Calu3 (cell line): ENCODE results near the gene TSFM. TPM values are rescaled to one million over a fixed set of nuclear protein-coding genes. Genes with fewer than 3 reads are reported as not detected.
A peak's percentile ranks its signal among the peaks of the same experiment; 100 is the strongest.

Experiments
- BruUV-seq: library from RNA; stranded (reverse); fragments of 400-500 nt; replicated peaks from 2 replicates; lab custom pipeline; 2021; lab: Mats Ljungman, UMichigan
- CTCF ChIA-PET: fragments of 300-600 bp; sonication (Branson Sonifier 250); formaldehyde crosslinking; loops from one replicate; lab custom pipeline; 2022; ENCODE audit warnings: antibody characterized with exemption; lab: Charles Lee
- DNase-seq: peaks from one replicate; pipeline ENCODE4 v3.0.0; 2022
- H3K27ac Mint-ChIP-seq: one replicate; pipeline ENCODE4 v1.8.0; 2022; ENCODE audit warnings: mixed read lengths; ENCODE audit not compliant: unreplicated experiment
- H3K27me3 Mint-ChIP-seq: one replicate; pipeline ENCODE4 v1.8.0; 2022; ENCODE audit warnings: mixed read lengths; ENCODE audit not compliant: unreplicated experiment
- H3K36me3 Mint-ChIP-seq: one replicate; pipeline ENCODE4 v1.8.0; 2022; ENCODE audit warnings: mild to moderate bottlenecking, moderate library complexity, mixed read lengths; ENCODE audit not compliant: insufficient read depth, unreplicated experiment
- H3K4me1 Mint-ChIP-seq: one replicate; pipeline ENCODE4 v1.8.0; 2022; ENCODE audit warnings: mild to moderate bottlenecking, low read depth, mixed read lengths; ENCODE audit not compliant: unreplicated experiment
- H3K4me3 Mint-ChIP-seq: one replicate; pipeline ENCODE4 v1.8.0; 2022; ENCODE audit warnings: mild to moderate bottlenecking, low read depth, moderate library complexity, mixed read lengths; ENCODE audit not compliant: unreplicated experiment
- H3K9me3 Mint-ChIP-seq: one replicate; pipeline ENCODE4 v1.8.0; 2022; ENCODE audit warnings: low read depth, mixed read lengths; ENCODE audit not compliant: unreplicated experiment
- intact Hi-C: fragments of 100-400 bp; cut with micrococcal nuclease; formaldehyde crosslinking; loops from one replicate; pipeline ENCODE4 v1.10.0; 2022; ENCODE audit not compliant: unreplicated experiment
- total RNA-seq: library from RNA; stranded (reverse); gene quantifications from 2 replicates; pipeline ENCODE4 v1.2.3, GENCODE V29; 2022
- TF ChIP-seq, protein P1 (sequence below): fragments of 200-600 bp; IDR thresholded peaks from one replicate; pipeline ENCODE4 v1.8.0; 2022; ENCODE audit warnings: antibody characterized with exemption; ENCODE audit not compliant: unreplicated experiment

The TSFM gene
- total RNA-seq, 1 experiment from 2014 or later, result 47.1 TPM

DNA sequence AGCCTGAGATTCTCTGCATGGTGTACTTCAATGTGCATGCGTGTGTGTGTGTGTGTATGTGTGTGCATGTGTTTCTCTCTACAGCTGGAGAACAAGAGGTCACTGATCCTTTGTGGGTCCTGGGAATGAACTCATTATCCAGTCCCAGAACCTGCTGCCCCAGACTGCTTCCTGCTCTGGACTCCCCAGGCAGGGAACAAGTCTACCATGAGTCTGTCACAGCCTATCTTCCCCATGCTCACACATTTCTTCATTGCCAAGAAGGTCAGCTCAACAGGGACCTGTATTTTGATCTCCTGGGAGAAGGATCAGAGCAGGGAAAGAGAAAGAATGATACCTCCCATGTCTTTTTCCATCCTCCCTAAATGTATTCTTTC lies 41.2 kb upstream of the TSFM start:
- peaks cover 43% of the 10 kb centered on the region for H3K4me1 Mint-ChIP-seq
- peaks cover 25% of the 10 kb centered on the region for H3K36me3 Mint-ChIP-seq
- H3K9me3 Mint-ChIP-seq, result no peaks in the 10 kb centered on the region
- CTCF ChIA-PET, result no interaction called here
- H3K4me3 Mint-ChIP-seq, result no peak overlapping the region
- DNase-seq, result no peak
- H3K27me3 Mint-ChIP-seq, result peaks cover 53% of the 10 kb centered on the region
- TF ChIP-seq, protein P1, sequence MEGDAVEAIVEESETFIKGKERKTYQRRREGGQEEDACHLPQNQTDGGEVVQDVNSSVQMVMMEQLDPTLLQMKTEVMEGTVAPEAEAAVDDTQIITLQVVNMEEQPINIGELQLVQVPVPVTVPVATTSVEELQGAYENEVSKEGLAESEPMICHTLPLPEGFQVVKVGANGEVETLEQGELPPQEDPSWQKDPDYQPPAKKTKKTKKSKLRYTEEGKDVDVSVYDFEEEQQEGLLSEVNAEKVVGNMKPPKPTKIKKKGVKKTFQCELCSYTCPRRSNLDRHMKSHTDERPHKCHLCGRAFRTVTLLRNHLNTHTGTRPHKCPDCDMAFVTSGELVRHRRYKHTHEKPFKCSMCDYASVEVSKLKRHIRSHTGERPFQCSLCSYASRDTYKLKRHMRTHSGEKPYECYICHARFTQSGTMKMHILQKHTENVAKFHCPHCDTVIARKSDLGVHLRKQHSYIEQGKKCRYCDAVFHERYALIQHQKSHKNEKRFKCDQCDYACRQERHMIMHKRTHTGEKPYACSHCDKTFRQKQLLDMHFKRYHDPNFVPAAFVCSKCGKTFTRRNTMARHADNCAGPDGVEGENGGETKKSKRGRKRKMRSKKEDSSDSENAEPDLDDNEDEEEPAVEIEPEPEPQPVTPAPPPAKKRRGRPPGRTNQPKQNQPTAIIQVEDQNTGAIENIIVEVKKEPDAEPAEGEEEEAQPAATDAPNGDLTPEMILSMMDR, result no peak
- BruUV-seq, result no TSS peak
- intact Hi-C loops, result no loop called here
- no peak overlapping the region for H3K27ac Mint-ChIP-seq

DNA sequence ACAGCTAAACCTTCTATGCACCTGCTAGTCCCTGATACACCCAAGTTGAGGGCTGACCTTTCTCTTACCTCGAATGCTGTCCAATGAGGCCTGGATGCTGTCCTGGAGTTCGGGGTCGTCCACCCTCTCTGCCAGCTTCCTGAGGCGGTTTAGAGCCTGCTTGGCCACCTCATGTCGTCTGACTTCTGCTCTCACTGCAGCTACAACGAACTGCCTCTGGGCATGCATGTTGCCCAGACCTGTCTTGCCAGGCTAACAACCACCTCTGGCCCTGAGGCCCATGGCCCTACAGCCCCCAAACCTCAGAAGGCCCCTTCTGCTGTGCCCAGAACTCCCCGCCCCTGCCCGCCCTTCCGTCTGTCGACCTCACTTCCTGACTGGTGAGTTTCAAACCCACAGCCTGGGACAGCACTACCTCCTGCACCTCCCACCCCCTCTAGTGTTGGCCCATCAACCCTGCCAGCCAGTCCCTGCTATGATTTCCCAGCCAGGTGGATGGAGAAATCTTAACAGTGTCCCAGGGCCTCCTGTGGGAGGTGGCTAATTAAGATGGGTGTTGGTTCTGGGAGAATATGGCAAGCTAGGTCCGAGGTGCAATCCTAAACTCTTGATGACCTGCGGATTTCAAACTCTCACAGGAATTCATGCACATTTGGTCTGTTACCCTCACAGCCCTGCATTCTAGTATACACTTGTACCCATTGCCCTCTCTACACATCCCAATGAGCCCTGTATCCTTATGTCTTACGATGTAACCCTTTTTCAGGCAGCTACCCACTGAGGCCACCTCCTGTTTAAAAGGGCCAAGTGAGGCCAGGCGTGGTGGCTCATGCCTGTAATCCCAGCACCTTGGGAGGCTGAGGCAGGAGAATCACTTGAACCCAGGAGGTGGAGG lies 40.5 kb upstream of the TSFM start:
- no peak overlapping the region for H3K27ac Mint-ChIP-seq
- TF ChIP-seq, protein P1, result no peak
- no TSS peak for BruUV-seq
- peaks cover 46% of the 10 kb centered on the region for H3K27me3 Mint-ChIP-seq
- CTCF ChIA-PET, result interaction anchor here (0.6 kb wide), 1 partner anchor 19 kb away, joined by 3 read pairs; no protein-coding TSS in a partner anchor
- peaks cover 41% of the 10 kb centered on the region for H3K4me1 Mint-ChIP-seq
- H3K36me3 Mint-ChIP-seq, result peaks cover 32% of the 10 kb centered on the region
- intact Hi-C loops, result no loop called here
- no peak overlapping the region for H3K4me3 Mint-ChIP-seq
- no peak for DNase-seq
- no peaks in the 10 kb centered on the region for H3K9me3 Mint-ChIP-seq

DNA sequence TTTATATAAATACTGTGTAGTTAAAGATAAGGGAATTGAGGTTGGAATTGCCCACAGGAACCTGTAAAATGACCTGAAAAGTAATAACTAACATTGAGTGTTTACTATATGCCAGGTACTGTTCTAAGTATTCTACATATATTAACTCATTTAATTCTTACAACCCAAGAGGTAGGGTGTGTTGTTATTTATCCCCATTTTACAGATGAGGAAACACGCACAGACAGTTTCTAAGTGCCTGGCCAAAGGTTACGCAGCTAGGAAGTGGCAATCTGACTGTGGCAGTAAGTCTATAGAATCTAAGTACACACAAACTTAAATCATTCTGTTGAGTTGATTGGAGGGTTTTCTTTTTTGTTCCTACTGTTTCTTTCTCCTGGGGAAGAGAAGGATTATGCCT lies 38.8 kb upstream of the TSFM start:
- BruUV-seq, result no TSS peak
- Mint-ChIP-seq H3K27ac (peak overlapping the region; percentile 99), H3K9me3 (no peaks in the 10 kb centered on the region), H3K27me3 (peaks cover 38% of the 10 kb centered on the region), H3K4me3 (peak overlapping the region; percentile 93), H3K36me3 (peaks cover 49% of the 10 kb centered on the region), H3K4me1 (peaks cover 41% of the 10 kb centered on the region)
- TF ChIP-seq, protein P1, result no peak
- DNase-seq, result no peak
- intact Hi-C loops, result no loop called here
- CTCF ChIA-PET, result interaction anchor here (1.5 to 1.8 kb wide), 2 partner anchors 9 to 13 kb away, joined by 5 to 8 read pairs; no protein-coding TSS in a partner anchor

DNA sequence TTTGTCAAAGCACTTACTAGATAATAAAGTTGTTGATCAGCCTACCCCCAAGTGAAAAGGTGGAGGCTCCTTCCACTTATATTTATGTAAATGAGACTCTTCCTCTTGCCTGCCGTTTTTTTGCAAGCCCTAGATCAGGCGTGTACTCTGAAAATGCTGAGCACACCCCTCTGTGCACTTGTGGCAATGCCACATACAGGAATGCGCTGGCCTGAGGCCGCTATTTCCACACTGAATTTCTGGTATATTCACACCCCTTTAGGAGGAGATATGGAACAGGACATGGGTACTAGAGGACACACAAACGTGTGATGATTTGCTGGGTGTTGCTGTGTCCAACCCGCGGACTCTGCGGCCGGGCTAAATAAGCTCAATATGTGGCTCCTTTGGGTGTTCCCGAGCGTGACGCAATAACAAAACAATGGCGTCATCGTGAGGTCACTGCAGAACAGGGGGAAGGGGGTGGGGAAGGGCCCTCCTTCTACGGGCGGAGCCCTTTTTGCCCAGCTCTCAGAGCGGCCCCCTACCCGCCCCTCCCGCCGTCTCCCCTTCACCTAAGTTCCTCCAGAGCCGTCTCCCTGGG lies 38.3 kb upstream of the TSFM start:
- Mint-ChIP-seq H3K27me3 (peaks cover 33% of the 10 kb centered on the region), H3K27ac (peak overlapping the region; percentile 99), H3K4me1 (peaks cover 38% of the 10 kb centered on the region), H3K9me3 (no peaks in the 10 kb centered on the region), H3K4me3 (peak overlapping the region; percentile 93), H3K36me3 (peaks cover 54% of the 10 kb centered on the region)
- DNase-seq, result peak; percentile 76
- CTCF ChIA-PET, result interaction anchor here (0.8 to 1.8 kb wide), 6 partner anchors 9 to 161 kb away, joined by 3 to 8 read pairs (median 4); no protein-coding TSS in a partner anchor
- intact Hi-C loops, result no loop called here
- TF ChIP-seq, protein P1, result no peak
- TSS peak; percentile 4 for BruUV-seq
